Naive B cell (primary cell): ENCODE measurements around the gene PAEP. TPM values are rescaled to one million over a fixed set of nuclear protein-coding genes. Genes with fewer than 3 reads are reported as not detected.
A peak's percentile ranks its signal among the peaks of the same experiment; 100 is the strongest.

ENCODE experiments used
- ATAC-seq, 2 donors: fragments of 150-1000 bp; cut with Tn5 transposase; 2 replicates each; pipeline ENCODE4 v1.10.0; 2021; ENCODE audit warnings: low read depth in 2 of 2, mild to moderate bottlenecking in 2 of 2, moderate library complexity in 2 of 2
- DNase-seq: peaks from one replicate; pipeline ENCODE4 v3.0.0; 2022
- H3K27ac Mint-ChIP-seq, 6 donors: one replicate each; pipeline ENCODE4 v1.8.0; 2020 to 2022; ENCODE audit warnings: mild to moderate bottlenecking in 6 of 6, mixed read lengths in 6 of 6, moderate library complexity in 5 of 6, inconsistent platforms in 2 of 6
- H3K27me3 Mint-ChIP-seq, 3 donors: one replicate each; pipeline ENCODE4 v1.8.0; 2021 to 2022; ENCODE audit warnings: mixed read lengths in 3 of 3, mild to moderate bottlenecking in 1 of 3
- H3K36me3 Mint-ChIP-seq, 2 donors: one replicate each; pipeline ENCODE4 v1.8.0; 2020 to 2022; ENCODE audit warnings: mixed read lengths in 2 of 2, inconsistent platforms in 1 of 2, mild to moderate bottlenecking in 1 of 2
- H3K4me1 Mint-ChIP-seq, 3 donors: one replicate each; pipeline ENCODE4 v1.8.0; 2020 to 2022; ENCODE audit warnings: mixed read lengths in 3 of 3, inconsistent platforms in 1 of 3, mild to moderate bottlenecking in 1 of 3, moderate library complexity in 1 of 3
- H3K4me3 Mint-ChIP-seq, 8 donors: one replicate each; pipeline ENCODE4 v1.8.0; 2020 to 2022; ENCODE audit warnings: mild to moderate bottlenecking in 8 of 8, mixed read lengths in 8 of 8, moderate library complexity in 8 of 8, inconsistent platforms in 2 of 8
- H3K9me3 Mint-ChIP-seq, 7 donors: one replicate each; pipeline ENCODE4 v1.8.0; 2020 to 2022; ENCODE audit warnings: mixed read lengths in 7 of 7, mild to moderate bottlenecking in 5 of 7, inconsistent platforms in 2 of 7, moderate library complexity in 1 of 7
- polyA plus RNA-seq, 6 donors: library from polyadenylated mRNA; unstranded; fragments of 300-500 nt; fragmentation: Illumina TruSeq; gene quantifications; one replicate each; pipeline ENCODE4 v1.2.3, GENCODE V29; 2021; ENCODE audit warnings: low read depth in 6 of 6

Gene PAEP
- polyA plus RNA-seq, 6 donors from 2014 or later, result not detected

- Mint-ChIP-seq H3K27me3 (peaks cover 11 to 20% (median 18%) of the 10 kb centered on the region in 3 donors), H3K27ac (no peak overlapping the region), H3K9me3 (peaks cover 0 to 12% (median 4%) of the 10 kb centered on the region in 7 donors), H3K4me1 (peaks cover 0 to 3% (median 0%) of the 10 kb centered on the region in 3 donors), H3K4me3 (no peak overlapping the region), H3K36me3 (peaks cover 0 to 2% of the 10 kb centered on the region in 2 donors)
- ATAC-seq (no peak), DNase-seq (no peak)
Measured at GRCh38 chr9:135589596-135590485, 28.3 kb downstream of the PAEP start.

- H3K4me3 Mint-ChIP-seq, result no peak overlapping the region
- peaks cover 0 to 3% (median 0%) of the 10 kb centered on the region in 3 donors for H3K4me1 Mint-ChIP-seq
- peaks cover 0 to 19% (median 5%) of the 10 kb centered on the region in 7 donors for H3K9me3 Mint-ChIP-seq
- H3K36me3 Mint-ChIP-seq, result peaks cover 0 to 5% of the 10 kb centered on the region in 2 donors
- no peak overlapping the region for H3K27ac Mint-ChIP-seq
- DNase-seq, result no peak
- peaks cover 16 to 20% (median 18%) of the 10 kb centered on the region in 3 donors for H3K27me3 Mint-ChIP-seq
- ATAC-seq, result no peak
Measured at GRCh38 chr9:135590486-135591079, 29.0 kb downstream of the PAEP start.

GRCh38 chr9:135591506-135592330, 30.2 kb downstream of the PAEP start:
- Mint-ChIP-seq H3K36me3 (peaks cover 0 to 5% of the 10 kb centered on the region in 2 donors), H3K9me3 (peaks cover 0 to 22% (median 6%) of the 10 kb centered on the region in 7 donors), H3K27ac (no peak overlapping the region), H3K4me3 (no peak overlapping the region), H3K4me1 (peaks cover 0 to 3% (median 0%) of the 10 kb centered on the region in 3 donors), H3K27me3 (peaks cover 19 to 25% (median 24%) of the 10 kb centered on the region in 3 donors)
- no peak for ATAC-seq
- no peak for DNase-seq

GRCh38 chr9:135592331-135592590, 30.7 kb downstream of the PAEP start:
- Mint-ChIP-seq H3K4me3 (no peak overlapping the region), H3K27ac (no peak overlapping the region), H3K36me3 (peaks cover 0 to 5% of the 10 kb centered on the region in 2 donors), H3K27me3 (peaks cover 23 to 25% (median 25%) of the 10 kb centered on the region in 3 donors), H3K9me3 (peaks cover 0 to 22% (median 6%) of the 10 kb centered on the region in 7 donors), H3K4me1 (peaks cover 0 to 3% (median 0%) of the 10 kb centered on the region in 3 donors)
- DNase-seq (no peak), ATAC-seq (no peak)

GRCh38 chr9:135592625-135593024, 31.1 kb downstream of the PAEP start:
- DNase-seq, result no peak
- Mint-ChIP-seq H3K36me3 (peaks cover 0 to 5% of the 10 kb centered on the region in 2 donors), H3K4me3 (no peak overlapping the region), H3K27ac (no peak overlapping the region), H3K4me1 (peaks cover 0 to 3% (median 0%) of the 10 kb centered on the region in 3 donors), H3K9me3 (peaks cover 0 to 22% (median 6%) of the 10 kb centered on the region in 7 donors), H3K27me3 (peaks cover 23 to 25% (median 25%) of the 10 kb centered on the region in 3 donors)
- ATAC-seq, result no peak

GRCh38 chr9:135596211-135596610, 34.7 kb downstream of the PAEP start:
- Mint-ChIP-seq H3K36me3 (peaks cover 0 to 5% of the 10 kb centered on the region in 2 donors), H3K4me1 (no peaks in the 10 kb centered on the region), H3K27me3 (peaks cover 27 to 38% (median 29%) of the 10 kb centered on the region in 3 donors), H3K27ac (no peak overlapping the region), H3K9me3 (peaks cover 0 to 22% (median 6%) of the 10 kb centered on the region in 7 donors), H3K4me3 (no peak overlapping the region)
- ATAC-seq (no peak), DNase-seq (no peak)

GRCh38 chr9:135600296-135600817, 38.8 kb downstream of the PAEP start:
- H3K27me3 Mint-ChIP-seq, result peaks cover 12 to 43% (median 36%) of the 10 kb centered on the region in 3 donors
- no peak for DNase-seq
- no peak for ATAC-seq
- H3K9me3 Mint-ChIP-seq, result peaks cover 0 to 10% (median 4%) of the 10 kb centered on the region in 7 donors
- H3K36me3 Mint-ChIP-seq, result no peaks in the 10 kb centered on the region
- H3K4me3 Mint-ChIP-seq, result no peak overlapping the region
- H3K4me1 Mint-ChIP-seq, result peaks cover 0 to 5% (median 0%) of the 10 kb centered on the region in 3 donors
- H3K27ac Mint-ChIP-seq, result peak overlapping the region in 1 of 6 donors; percentile 5

GRCh38 chr9:135601988-135602387, 40.4 kb downstream of the PAEP start:
- peaks cover 0 to 5% (median 0%) of the 10 kb centered on the region in 3 donors for H3K4me1 Mint-ChIP-seq
- ATAC-seq, result no peak
- no peak overlapping the region for H3K27ac Mint-ChIP-seq
- no peaks in the 10 kb centered on the region for H3K36me3 Mint-ChIP-seq
- peaks cover 6 to 33% (median 24%) of the 10 kb centered on the region in 3 donors for H3K27me3 Mint-ChIP-seq
- DNase-seq, result no peak
- peaks cover 0 to 2% (median 0%) of the 10 kb centered on the region in 7 donors for H3K9me3 Mint-ChIP-seq
- no peak overlapping the region for H3K4me3 Mint-ChIP-seq

- Mint-ChIP-seq H3K27ac (no peak overlapping the region), H3K27me3 (peaks cover 4 to 31% (median 19%) of the 10 kb centered on the region in 3 donors), H3K9me3 (peaks cover 0 to 2% (median 0%) of the 10 kb centered on the region in 7 donors), H3K4me3 (no peak overlapping the region), H3K4me1 (peaks cover 0 to 5% (median 0%) of the 10 kb centered on the region in 3 donors), H3K36me3 (no peaks in the 10 kb centered on the region)
- ATAC-seq (peak in 1 of 2 donors; percentile 27), DNase-seq (peak; percentile 23)
Measured at GRCh38 chr9:135602789-135603481, 41.4 kb downstream of the PAEP start.

GRCh38 chr9:135604437-135605237, 43.1 kb downstream of the PAEP start:
- DNase-seq, result no peak
- no peaks in the 10 kb centered on the region for H3K36me3 Mint-ChIP-seq
- peaks cover under 1 to 19% (median 8%) of the 10 kb centered on the region in 3 donors for H3K27me3 Mint-ChIP-seq
- ATAC-seq, result no peak
- H3K9me3 Mint-ChIP-seq, result peaks cover 0 to 2% (median 0%) of the 10 kb centered on the region in 7 donors
- H3K27ac Mint-ChIP-seq, result no peak overlapping the region
- H3K4me1 Mint-ChIP-seq, result peaks cover 0 to 5% (median 0%) of the 10 kb centered on the region in 3 donors
- H3K4me3 Mint-ChIP-seq, result peak overlapping the region in 1 of 8 donors; percentile 12

- H3K9me3 Mint-ChIP-seq, result peaks cover 0 to 4% (median 0%) of the 10 kb centered on the region in 7 donors
Measured at GRCh38 chr9:135605238-135605781, 43.8 kb downstream of the PAEP start.

More at GRCh38 chr9:135605238-135605781, 43.8 kb downstream of the PAEP start:
- H3K27me3 Mint-ChIP-seq, result peaks cover 0 to 20% (median 14%) of the 10 kb centered on the region in 3 donors
- H3K4me1 Mint-ChIP-seq, result peaks cover 0 to 5% (median 0%) of the 10 kb centered on the region in 3 donors
- no peaks in the 10 kb centered on the region for H3K36me3 Mint-ChIP-seq
- H3K27ac Mint-ChIP-seq, result no peak overlapping the region
- ATAC-seq (no peak), DNase-seq (no peak)
- H3K4me3 Mint-ChIP-seq, result no peak overlapping the region
